Measurements from ENCODE around the gene FGFBP3.

Gene FGFBP3

DNA sequence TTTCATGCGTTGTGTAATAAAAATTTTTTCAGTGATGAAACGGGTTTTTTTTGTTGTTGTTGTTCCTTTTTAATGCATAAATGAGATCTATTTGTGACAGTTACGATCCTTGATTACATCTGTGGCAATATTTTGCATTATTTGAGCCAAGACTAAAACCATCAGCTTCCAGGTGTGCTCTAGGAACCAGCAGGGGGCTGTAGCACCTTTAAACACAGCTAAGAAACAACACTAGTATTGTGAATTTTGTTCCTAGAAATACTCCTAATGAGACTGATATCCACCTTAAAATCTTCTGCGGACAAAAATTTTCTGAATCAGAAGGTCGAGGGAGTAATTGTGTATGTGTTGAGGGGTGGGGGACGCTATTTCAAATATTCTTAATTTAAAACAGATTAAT, 52.6 kb downstream of the FGFBP3 start:
- DNase-seq (ENCODE audit: low read depth in 2 of 2) = no peak

Data from stimulated activated CD8-positive, alpha-beta memory T cell treated with anti-CD3 and anti-CD28 coated beads, Interleukin-2, amount 100 ng/mL, for 1 hour (primary cell).